LHCN-M2 (cell line): ENCODE measurements around the gene APOA4. TPM values are rescaled to one million over a fixed set of nuclear protein-coding genes. Genes with fewer than 3 reads are reported as not detected.
A peak's percentile ranks its signal among the peaks of the same experiment; 100 is the strongest.

Experiments used
- DNase-seq: peaks from one replicate; pipeline ENCODE4 v3.0.0-alpha.2; 2012; ENCODE audit warnings: low read depth
- total RNA-seq: library from RNA; depleted of rRNA; stranded (reverse); fragments of >200 nt; gene quantifications from 2 replicates; pipeline ENCODE4 v1.2.3, GENCODE V29; 2014; rRNA removed

Gene APOA4
- total RNA-seq, 1 experiment from 2014 or later: not detected

- DNase-seq: no peak
Measured at GRCh38 chr11:116777056-116777455, 46.0 kb downstream of the APOA4 start.

GRCh38 chr11:116776522-116776984 lies 46.6 kb downstream of the APOA4 start:
- DNase-seq: no peak

GRCh38 chr11:116775975-116776374 lies 47.1 kb downstream of the APOA4 start:
- no peak for DNase-seq

GRCh38 chr11:116774661-116775060 lies 48.4 kb downstream of the APOA4 start:
- DNase-seq: no peak

- no peak for DNase-seq
Measured at GRCh38 chr11:116773203-116774097, 49.7 kb downstream of the APOA4 start.

- peak; percentile 75 for DNase-seq
Measured at GRCh38 chr11:116772443-116773202, 50.5 kb downstream of the APOA4 start, which contains the start of gene BUD13. Gene BUD13 (minus strand): TSS chr11:116772987. CDS start chr11:116772964, 23 bp downstream.

- no peak for DNase-seq
Measured at GRCh38 chr11:116771935-116772334, 51.2 kb downstream of the APOA4 start.

Other genes starting within 250 kb of the APOA4 start
- 16.6 and 17.7 TPM in 2 replicates for gene BUD13, start 50.3 kb downstream of the APOA4 start, total RNA-seq
- 67.5 and 78.7 TPM in 2 replicates for gene ZPR1, start 35.3 kb downstream of the APOA4 start, total RNA-seq
- not detected in 2 replicates for gene APOA5, start 31.4 kb downstream of the APOA4 start, total RNA-seq
- not detected in 2 replicates for gene APOC3, start 6.6 kb upstream of the APOA4 start, total RNA-seq
- gene APOA1, start 14.3 kb upstream of the APOA4 start, total RNA-seq: not detected in 2 replicates